Measurements from ENCODE around the gene VDR.

- TF ChIP-seq ELF1 (IDR thresholded peaks at IDR 0.05; ENCODE audit: borderline replicate concordance, low read depth) (no peak), RAD21 (IDR thresholded peaks at IDR 0.05; ENCODE audit: low read depth) (no peak), SIN3A (IDR thresholded peaks at IDR 0.05; ENCODE audit: low read depth) (no peak), REST (IDR thresholded peaks at IDR 0.05; ENCODE audit: low read depth) (no peak)
Measured at GRCh38 chr12:47941475-47941780, 36.6 kb upstream of the VDR start.

Data from HCT116 (cell line).